GM19035 (cell line): Measurements from ENCODE around the gene FRMPD1.

Source experiments
- ATAC-seq: cut with Tn5 transposase; IDR thresholded peaks from one replicate; pipeline ENCODE4 v1.9.1; 2021; ENCODE audit not compliant: unreplicated experiment

The FRMPD1 gene

GRCh38 chr9:37676411-37676830 is 25.7 kb downstream of the FRMPD1 start:
- no peak for ATAC-seq

GRCh38 chr9:37677435-37677834 is 26.7 kb downstream of the FRMPD1 start:
- no peak for ATAC-seq

GRCh38 chr9:37678789-37679273 is 28.1 kb downstream of the FRMPD1 start:
- no peak for ATAC-seq

- ATAC-seq = no peak
These were observed 29.1 kb downstream of the FRMPD1 start for GRCh38 chr9:37679649-37680402.

GRCh38 chr9:37682951-37683350 is 32.2 kb downstream of the FRMPD1 start:
- ATAC-seq = no peak

- no peak for ATAC-seq
These were observed 33.0 kb downstream of the FRMPD1 start for GRCh38 chr9:37683531-37684371.

- no peak for ATAC-seq
These were observed 42.0 kb downstream of the FRMPD1 start for GRCh38 chr9:37692622-37693221.

- ATAC-seq = no peak
These were observed 42.5 kb downstream of the FRMPD1 start for GRCh38 chr9:37693260-37693659.

GRCh38 chr9:37694355-37694754 is 43.6 kb downstream of the FRMPD1 start:
- no peak for ATAC-seq

GRCh38 chr9:37696528-37696927 is 45.8 kb downstream of the FRMPD1 start:
- no peak for ATAC-seq

GRCh38 chr9:37700131-37700530 is 49.4 kb downstream of the FRMPD1 start:
- ATAC-seq = no peak

GRCh38 chr9:37700900-37701299 is 50.1 kb downstream of the FRMPD1 start:
- no peak for ATAC-seq

GRCh38 chr9:37705787-37706186 is 55.0 kb downstream of the FRMPD1 start:
- ATAC-seq = no peak

- ATAC-seq = no peak
These were observed 55.5 kb downstream of the FRMPD1 start for GRCh38 chr9:37706290-37706689.

GRCh38 chr9:37707748-37708147 is 57.0 kb downstream of the FRMPD1 start:
- ATAC-seq = no peak

GRCh38 chr9:37710046-37710445 is 59.3 kb downstream of the FRMPD1 start:
- no peak for ATAC-seq

GRCh38 chr9:37715260-37715659 is 64.5 kb downstream of the FRMPD1 start:
- no peak for ATAC-seq

GRCh38 chr9:37715991-37716505 is 65.3 kb downstream of the FRMPD1 start:
- ATAC-seq = no peak

GRCh38 chr9:37719526-37719925 is 68.8 kb downstream of the FRMPD1 start:
- no peak for ATAC-seq

- no peak for ATAC-seq
These were observed 76.3 kb downstream of the FRMPD1 start for GRCh38 chr9:37727013-37727412.

- ATAC-seq = no peak
These were observed 78.7 kb downstream of the FRMPD1 start for GRCh38 chr9:37729499-37729898.
